LNCaP clone FGC (cell line): ENCODE results near the gene ROR1.

Source experiments
- DNase-seq: peaks from one replicate; pipeline ENCODE4 v3.0.0-alpha.2; 2011; ENCODE audit warnings: low read depth
- H3K4me3 ChIP-seq: 2 replicates; pipeline ENCODE4 v1.5.1; 2011; ENCODE audit warnings: mild to moderate bottlenecking, low read depth, low read length, control low read depth
- TF ChIP-seq, protein P1 (sequence below): IDR thresholded peaks from 2 replicates; pipeline ENCODE4 v1.5.1; 2012; ENCODE audit warnings: mild to moderate bottlenecking; ENCODE audit not compliant: control insufficient read depth, insufficient read depth; ENCODE audit errors: extremely low read depth

ROR1 gene

DNA sequence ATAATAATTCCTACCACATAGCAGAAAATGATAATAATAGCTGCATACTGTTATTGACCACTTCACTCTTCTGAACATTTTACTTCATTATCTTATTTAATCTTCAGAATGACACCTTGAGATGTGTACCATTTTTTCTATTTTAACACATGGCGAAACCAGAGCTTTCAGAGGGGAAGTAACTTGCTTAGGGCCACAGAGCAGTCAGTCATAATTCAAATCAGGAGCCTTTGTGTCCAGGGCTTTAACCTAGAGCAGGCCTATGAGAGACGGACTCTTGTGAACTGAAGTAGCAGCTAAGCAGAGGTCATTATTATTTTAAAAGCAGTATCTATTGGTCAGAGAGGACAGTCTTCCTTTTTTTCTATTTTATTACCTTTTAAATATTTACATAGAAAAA, 114.0 kb downstream of the ROR1 start:
- no peak for DNase-seq
- TF ChIP-seq, protein P1, sequence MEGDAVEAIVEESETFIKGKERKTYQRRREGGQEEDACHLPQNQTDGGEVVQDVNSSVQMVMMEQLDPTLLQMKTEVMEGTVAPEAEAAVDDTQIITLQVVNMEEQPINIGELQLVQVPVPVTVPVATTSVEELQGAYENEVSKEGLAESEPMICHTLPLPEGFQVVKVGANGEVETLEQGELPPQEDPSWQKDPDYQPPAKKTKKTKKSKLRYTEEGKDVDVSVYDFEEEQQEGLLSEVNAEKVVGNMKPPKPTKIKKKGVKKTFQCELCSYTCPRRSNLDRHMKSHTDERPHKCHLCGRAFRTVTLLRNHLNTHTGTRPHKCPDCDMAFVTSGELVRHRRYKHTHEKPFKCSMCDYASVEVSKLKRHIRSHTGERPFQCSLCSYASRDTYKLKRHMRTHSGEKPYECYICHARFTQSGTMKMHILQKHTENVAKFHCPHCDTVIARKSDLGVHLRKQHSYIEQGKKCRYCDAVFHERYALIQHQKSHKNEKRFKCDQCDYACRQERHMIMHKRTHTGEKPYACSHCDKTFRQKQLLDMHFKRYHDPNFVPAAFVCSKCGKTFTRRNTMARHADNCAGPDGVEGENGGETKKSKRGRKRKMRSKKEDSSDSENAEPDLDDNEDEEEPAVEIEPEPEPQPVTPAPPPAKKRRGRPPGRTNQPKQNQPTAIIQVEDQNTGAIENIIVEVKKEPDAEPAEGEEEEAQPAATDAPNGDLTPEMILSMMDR: no peak
- H3K4me3 ChIP-seq: no peak overlapping the region

DNA sequence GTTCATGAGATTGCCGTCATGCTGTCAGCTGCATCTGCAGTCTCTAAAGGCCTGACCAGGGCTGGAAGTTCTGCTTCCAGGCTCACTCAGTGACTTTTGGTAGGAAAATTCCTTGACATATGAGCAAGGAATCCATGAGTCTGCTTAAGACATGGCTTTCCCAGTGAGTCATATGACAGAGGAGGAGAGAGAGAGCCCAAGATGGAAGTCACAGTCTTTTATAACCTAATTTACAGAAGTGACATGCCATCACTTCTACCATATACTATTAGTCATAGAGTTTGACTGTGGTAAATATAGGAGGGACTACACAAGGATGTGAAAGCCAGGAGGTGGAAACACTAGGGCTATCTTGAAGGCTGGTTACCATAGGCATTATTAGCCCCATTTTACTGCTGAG, 115.2 kb downstream of the ROR1 start:
- no peak overlapping the region for H3K4me3 ChIP-seq
- TF ChIP-seq, protein P1: no peak
- DNase-seq: no peak

DNA sequence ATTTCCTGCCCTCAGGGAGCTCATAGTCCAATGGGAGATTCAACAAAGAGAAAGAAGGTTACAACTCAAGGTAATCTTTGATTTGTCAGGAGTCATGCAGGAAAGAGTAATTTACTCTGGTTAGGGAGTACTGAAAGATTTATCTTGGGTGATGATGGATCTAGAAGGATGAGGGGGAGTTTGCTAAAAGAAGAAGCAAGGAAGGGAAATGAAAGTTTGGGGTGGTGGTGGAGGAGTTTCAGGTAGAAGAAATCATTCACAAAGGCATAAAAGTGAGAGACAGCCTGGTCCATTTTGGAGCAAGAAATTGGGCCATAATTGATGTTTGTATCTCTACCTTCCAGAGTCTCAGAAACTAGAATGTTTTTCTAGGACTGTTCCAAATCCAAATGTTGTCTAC, 116.7 kb downstream of the ROR1 start:
- no peak overlapping the region for H3K4me3 ChIP-seq
- TF ChIP-seq, protein P1: no peak
- no peak for DNase-seq

DNA sequence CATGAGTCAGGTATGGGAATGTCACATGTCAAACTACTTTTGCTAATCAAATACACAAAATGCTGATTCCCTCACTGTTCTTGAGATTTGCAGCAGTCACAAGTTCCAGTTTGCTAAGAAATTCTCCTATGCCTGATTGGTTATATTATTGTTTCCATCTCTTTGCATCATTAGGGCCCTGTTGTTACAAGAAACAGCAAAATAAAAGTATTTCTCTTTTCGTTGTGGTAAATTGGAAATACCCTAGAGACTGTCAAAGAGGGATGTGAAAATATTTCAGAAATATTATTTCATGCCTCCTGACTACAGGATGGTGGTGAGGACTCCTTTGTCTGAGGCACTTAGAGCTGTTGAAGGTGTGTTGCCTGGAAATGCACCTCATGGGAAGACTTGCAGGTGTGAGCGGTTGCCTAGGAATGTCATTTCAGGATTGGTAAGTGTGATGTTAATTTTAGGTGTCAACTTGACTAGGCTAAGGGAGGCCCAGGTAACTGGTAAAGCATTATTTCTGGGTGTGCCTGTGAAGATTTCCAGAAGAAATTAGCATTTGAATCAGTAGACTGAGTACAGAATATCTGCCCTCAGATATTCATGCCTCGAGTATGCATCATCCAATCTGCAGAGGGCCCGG, 117.4 kb downstream of the ROR1 start:
- H3K4me3 ChIP-seq: no peak overlapping the region
- TF ChIP-seq, protein P1: no peak
- DNase-seq: no peak

DNA sequence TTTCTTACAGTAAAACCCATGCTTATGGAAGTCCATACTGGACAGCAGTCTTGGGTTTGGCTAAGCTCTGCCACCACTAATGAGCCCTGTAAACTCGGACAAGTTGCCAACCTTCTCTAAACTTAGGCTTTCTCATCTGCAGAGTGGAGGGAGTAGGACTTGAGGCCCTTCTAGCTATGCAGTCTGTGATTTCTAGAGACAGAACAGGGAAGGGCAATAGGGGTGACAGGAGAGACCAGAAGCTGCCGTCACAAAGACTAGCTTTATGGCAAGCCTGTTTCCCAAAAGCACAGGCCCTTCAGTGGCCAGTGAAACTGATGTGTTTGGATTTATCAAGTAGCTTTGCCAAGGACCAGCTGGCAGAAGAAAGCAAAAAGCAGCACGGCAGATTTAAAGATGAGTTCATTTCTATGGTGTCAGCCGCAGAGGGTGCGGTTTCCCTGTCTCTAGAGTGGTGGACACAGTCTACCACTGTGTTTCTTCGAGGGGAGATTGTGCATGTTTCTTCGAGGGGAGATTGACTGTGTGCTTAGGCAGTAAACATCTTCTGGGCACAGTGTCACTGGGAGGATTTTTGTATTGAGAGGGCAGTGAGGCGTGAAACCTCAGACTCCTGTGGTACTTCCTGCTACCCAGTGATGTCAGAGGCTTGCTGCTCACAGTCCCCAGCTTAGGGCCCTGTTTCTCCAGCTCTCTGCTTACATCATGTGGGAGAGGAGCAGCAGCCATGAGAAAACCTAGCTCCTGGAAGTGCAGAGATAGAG, 119.0 kb downstream of the ROR1 start:
- DNase-seq: no peak
- TF ChIP-seq, protein P1: no peak
- H3K4me3 ChIP-seq: no peak overlapping the region

DNA sequence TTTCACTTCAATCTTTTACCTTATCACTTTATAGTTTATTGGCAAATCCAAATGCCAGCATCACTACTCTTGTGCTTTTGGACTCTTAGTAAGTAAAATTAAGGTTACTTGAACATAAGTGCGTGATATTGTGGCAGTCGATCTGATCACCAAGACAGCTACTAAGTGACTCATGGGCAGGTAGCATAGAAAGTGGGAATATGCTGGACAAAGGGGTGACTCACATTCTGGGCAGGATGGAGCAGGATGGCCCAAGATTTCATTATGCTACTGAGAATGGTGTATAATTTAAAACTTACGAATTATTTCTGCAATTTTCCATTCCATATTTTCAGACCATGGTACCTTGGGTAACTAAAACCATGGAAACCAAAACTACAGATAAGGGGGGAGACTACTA, 120.2 kb downstream of the ROR1 start:
- H3K4me3 ChIP-seq: no peak overlapping the region
- DNase-seq: no peak
- TF ChIP-seq, protein P1: no peak
